ENCODE results near the gene MYOM3. TPM values are rescaled to one million over a fixed set of nuclear protein-coding genes. Genes with fewer than 3 reads are reported as not detected.

MYOM3 gene
- total RNA-seq, 1 donor from 2014 or later = 0.88 TPM

GRCh38 chr1:24138476-24139221, 26.7 kb upstream of the MYOM3 start:
- no peak for ATAC-seq

- peak; percentile 14 for ATAC-seq
Measured at GRCh38 chr1:24136956-24137539, 25.1 kb upstream of the MYOM3 start.

DNA sequence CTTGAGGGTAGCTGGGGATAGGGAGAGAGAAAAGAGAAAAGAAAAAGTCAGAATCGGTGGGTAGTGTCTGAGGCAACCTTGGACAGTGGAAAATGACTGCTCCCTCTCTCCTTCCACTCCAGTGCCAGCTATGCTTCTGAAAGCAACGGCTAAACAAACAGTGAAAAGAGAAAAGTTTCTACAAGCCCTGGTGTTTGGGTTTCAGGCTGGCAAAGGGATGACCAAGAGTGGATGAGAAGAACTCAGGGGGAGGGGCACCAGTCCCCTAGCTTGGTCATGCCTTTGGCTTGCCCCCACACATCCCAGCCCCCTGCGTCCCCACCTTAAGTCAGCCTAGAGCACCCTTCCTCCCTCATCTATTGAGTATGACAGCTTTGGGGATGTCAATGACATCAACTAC, 22.4 kb upstream of the MYOM3 start:
- peak; percentile 19 for ATAC-seq

DNA sequence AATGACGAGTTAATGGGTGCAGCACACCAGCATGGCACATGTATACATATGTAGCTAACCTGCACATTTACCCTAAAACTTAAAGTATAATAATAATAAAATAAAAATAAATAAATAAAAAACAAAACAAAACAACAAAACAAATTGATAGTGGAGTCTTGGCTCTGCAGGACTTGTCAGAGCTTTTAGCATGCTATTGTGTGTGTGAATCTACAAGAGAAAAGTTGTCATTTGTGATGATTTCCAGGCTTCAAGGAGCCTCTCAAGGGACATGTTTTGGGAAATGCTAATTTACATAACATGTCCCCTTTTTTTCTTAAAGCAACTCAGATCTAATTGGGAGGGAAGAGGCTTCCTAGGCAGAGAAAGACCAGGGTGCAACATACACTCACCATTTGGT, 21.9 kb upstream of the MYOM3 start:
- no peak for ATAC-seq

DNA sequence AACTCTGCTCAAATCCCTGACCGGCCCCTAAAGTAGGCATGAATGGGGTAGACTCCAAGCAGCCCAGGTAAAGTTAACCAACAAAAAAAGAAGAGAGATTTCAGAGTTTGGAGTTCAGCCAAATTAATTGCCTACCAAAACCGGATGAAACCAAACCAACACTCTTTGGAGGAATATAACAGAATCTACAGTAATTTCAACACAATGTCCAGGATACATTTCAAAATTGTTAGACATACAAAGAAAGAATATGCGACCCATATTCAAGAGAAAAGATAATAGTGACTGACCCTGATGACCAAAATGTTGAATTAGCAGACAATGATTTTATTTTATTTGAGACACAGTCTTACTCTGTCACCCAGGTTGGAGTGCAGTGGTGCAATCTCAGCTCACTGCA, 18.4 kb upstream of the MYOM3 start:
- ATAC-seq = no peak

GRCh38 chr1:24127801-24128363, 15.9 kb upstream of the MYOM3 start:
- ATAC-seq = no peak

- no peak for ATAC-seq
Measured at GRCh38 chr1:24127134-24127800, 15.3 kb upstream of the MYOM3 start.

GRCh38 chr1:24126672-24127023, 14.7 kb upstream of the MYOM3 start:
- no peak for ATAC-seq

DNA sequence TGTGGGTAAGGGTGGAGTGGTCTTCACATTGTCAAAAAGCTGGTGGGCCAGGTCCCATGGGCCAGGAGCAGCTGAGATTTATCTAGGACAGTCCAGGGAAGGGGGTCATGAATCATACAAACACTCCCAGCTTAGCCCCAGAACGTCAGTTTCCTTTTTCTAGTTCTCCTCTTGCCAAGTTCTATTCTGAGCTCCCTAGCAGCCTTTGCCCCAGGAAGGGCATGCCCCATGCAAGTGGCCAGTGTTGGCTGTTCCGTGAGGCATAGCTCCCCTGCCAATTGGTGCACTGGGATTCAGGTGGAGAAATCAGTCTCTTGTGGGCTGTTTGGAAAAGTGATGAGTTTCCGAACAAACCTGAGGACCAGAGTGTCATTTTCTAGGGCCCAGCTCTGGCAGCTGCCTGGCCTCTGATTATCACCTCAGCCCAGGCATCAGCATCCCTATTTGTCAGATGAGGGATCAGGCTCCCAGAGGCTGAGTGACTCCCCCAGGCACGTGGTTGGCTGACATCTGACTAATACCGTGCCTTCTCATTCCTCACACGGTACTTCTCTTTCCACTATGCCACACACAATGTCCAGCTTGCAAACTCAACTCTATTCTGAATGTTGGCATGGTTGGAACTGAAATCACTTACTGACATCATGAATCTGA, 14.2 kb upstream of the MYOM3 start:
- ATAC-seq = no peak

DNA sequence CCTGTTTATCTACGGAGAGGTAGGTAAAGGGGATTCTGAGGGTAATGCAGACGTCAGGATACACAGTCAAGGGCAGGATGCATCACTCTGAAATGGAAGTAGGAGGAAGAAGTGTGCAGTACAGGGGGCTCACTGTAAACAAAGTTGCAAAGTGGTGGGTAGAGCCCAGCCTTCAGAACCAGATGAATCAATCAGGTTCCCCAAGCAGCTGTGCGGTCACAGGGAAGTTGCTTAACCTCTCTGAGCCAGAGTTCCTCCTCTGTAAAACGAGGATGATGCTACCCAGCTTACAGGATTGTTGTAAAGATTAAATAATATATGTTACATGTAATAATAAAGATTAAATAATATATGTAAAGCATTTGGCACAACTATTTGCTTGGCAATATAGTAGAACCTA, 13.5 kb upstream of the MYOM3 start:
- ATAC-seq = no peak

DNA sequence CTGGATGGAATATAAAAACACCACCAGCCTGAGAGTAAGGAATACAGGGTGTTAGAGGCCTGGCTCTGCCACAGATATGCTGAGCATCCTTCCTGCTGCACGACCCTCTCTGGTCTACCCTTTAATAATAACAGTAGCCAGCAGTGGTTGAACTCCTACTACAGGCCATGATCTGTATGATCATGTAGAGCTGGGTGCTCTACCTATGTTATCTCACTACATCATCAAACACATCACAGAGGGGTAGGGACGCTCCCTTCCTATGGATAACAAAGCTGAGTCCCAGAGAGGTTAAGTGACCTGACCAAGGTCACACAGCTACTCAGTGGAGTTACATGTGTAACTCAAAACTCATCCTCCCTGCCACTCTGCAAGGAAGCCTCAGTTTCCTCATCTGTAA, 13.0 kb upstream of the MYOM3 start:
- no peak for ATAC-seq

DNA sequence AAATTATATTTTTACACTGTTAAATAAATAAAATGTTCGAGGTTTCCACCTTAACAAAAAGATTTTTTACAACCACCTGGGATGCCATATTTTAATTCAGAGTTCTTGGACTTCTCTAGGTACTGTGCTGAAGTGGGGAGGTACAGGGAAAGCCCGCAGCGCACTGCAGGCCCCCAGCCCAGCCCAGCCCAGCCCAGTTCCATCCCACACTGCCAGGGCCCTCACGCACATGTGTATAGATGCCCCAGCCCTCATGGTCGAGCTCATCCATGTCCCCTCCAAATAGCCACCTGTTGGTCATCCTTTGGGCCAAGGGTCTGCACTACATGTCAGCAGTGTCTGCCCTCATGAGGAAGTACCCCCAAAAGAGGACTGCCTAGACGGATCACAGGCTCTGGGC, 11.7 kb upstream of the MYOM3 start:
- no peak for ATAC-seq

GRCh38 chr1:24122776-24123175, 10.8 kb upstream of the MYOM3 start:
- ATAC-seq = no peak

DNA sequence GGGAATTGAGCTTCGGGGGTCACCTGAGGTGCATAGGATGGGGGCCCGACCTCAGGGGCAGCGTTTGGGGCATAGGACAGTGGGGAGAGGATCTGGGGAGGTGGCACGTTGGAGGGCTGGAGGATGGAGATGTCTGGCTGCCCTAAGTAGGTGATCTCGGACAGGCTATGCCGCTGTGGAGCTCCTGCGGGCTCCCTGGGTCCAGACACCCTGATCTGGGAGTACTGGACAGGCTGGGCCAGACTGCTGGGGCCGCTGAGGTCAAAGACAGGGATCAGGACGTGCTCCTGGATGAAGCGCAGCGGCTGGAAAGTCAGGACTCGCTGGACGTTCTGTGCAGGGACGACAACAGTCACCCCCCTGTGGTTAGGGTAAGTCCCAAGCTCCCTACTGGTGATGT, 9.5 kb upstream of the MYOM3 start:
- ATAC-seq = no peak

DNA sequence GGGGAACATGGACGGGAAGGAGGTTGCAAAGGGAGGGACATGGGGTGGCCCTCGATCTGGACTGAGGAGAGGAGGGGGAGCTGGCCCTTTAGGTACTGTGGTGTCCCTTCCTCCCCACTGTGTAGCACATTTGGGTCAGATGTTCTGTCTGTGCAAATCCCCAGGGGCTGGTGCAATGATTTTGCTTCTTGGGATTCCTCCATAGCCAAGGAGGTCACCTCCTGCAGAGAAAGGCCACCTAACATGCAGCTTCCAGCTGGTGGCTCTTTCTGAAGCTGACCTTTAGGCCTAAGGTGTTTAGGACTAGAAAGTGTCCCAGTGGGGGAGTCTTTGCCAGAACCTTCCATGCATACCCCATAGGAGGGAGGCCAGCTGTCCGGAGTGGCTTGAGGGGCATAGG, 9.0 kb upstream of the MYOM3 start:
- no peak for ATAC-seq

DNA sequence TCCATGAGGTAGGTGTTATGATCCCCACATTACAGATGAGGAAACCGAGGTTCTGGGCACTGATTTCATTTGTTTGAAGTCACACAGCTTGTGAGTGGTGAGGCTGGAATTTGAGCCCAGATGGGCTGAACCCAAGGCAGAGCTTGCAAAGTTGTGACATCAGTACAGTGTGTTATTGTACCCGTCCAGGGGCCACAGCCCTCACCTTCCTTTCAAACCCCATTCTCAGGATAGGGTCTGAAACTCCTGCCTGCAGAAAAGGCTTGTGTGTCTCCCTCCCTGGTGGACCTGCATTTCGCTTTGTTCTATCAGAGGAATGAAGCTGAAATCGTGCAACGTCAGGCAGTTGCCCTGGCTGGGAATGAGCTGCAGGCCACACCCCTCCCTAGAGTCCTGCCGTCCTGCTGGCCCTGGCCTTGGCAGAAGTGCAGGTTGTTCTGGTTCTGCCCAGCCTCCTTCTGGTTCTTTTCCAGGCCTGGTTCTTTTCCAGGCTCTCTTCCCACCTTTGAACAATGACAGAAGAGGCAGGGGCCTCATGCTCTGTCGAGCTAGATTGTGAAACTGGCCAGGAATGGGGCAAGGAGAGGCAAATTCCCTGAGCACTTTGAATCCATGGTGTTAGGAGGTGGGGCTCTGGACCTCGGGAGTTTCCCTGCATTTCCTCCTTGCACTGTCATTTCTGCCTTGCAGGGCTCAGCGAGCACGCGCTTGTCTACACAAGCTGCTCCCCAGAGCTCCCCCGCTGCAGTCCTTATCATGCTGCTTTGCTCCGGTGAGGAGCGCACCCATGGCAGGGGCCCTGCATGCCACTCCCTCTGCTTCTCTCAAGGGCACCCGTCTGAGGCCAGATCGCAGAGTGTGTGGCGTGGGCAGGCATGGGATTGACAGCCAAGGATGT, 8.2 kb upstream of the MYOM3 start:
- peak; percentile 82 for ATAC-seq

GRCh38 chr1:24119489-24119858, 7.5 kb upstream of the MYOM3 start:
- no peak for ATAC-seq

DNA sequence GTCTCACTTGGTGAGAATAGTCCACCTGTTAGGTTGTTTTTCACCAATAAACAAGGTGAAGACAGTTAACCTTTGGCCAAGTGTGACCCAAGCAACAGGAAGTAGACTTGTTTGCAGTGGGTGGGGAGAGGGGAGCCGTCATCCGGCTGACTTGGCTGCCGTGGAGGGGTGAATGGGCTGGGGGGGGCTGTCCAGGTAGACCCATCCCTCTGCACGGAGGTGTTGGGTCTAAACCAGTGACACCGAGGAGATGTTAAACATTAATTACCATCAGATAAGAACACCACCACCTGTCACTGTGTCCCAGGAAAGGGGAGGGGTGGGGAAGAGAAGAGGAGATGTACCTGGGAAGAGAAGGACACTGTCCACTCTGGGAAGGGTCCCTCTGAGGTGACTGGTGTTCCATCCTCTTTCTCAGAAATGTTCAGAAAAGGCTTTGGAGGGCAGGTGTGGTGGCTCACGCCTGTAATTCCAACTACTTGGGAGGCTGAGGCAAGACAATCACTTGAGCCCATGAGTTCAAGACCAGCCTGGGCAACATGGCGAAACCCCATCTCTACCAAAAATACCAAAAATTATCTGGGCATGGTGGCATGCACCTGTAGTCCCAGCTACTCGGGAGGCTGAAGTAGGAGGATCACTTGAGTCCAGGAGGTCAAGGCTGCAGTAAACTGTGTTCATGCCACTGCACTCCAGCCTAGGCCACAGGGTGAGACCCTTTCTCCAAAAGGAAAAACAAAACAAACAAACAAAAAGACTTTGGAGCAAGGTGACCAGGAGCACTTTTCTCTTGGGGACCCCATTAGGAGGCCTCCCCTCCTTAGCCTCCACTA, 6.7 kb upstream of the MYOM3 start:
- ATAC-seq = no peak

DNA sequence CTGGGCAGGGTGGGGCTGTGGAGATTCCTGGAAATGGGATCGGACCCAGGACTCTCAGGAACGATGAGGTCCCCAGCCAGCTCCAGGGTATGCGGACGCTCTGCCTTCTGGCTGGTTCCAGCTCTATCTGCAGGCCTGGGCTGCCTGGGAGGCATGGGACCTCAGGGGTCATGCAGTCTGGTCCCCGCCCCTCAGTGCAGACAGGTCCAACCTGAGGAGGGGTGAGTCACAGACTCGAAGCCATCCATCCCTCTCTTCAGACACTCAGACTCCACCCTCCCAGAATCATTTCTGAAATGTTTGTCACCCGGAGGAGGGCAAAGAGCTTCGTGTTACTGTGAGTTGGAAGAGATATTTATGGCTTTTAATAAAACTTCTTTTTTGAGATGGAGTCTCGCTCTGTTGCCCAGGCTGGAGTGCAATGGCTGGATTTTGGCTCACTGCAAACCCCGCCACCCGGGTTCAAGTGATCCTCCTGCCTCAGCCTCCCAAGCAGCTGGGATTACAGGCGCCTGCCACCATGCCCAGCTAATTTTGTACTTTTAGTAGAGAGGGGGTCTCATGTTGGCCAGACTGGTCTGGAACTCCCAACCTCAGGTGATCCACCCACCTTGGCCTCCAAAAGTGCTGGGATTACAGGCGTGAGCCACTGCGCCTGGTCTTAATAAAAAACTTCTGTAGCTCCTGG, 5.9 kb upstream of the MYOM3 start:
- peak; percentile 75 for ATAC-seq

DNA sequence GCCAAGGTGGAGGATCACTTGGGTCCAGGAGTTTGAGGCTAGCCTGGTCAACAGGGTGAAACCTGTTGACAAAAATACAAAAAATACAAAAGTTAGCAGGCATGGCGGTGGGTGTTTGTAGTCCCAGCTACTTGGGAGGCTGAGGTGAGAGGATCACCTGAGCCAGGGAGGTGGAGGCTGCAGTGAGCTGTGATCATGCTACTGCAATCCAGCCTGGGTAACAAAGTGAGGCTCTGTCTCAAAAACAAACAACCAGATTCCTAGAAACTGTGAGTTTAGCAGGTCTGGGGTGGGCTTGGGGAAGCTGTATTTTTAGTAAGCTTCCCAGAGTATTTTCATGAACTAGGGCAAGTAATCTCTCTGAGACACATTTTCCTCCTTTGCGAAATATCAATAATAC, 5.2 kb upstream of the MYOM3 start:
- no peak for ATAC-seq

GRCh38 chr1:24114753-24115152, 2.8 kb upstream of the MYOM3 start:
- no peak for ATAC-seq

Measured in esophagus mucosa (tissue), 1 donor.